Panc1 (cell line): Measurements from ENCODE around the gene ZNF592.

Source experiments
- CTCF ChIP-seq: fragments of 450-650 bp; IDR thresholded peaks from 2 replicates; pipeline ENCODE4 v1.5.1; 2017; ENCODE audit warnings: mild to moderate bottlenecking
- POLR2AphosphoS5 ChIP-seq: IDR thresholded peaks from 2 replicates; pipeline ENCODE4 v1.6.1; 2012; ENCODE audit warnings: mild to moderate bottlenecking, low read depth, low read length, moderate library complexity
- REST ChIP-seq, 2 experiments: IDR thresholded peaks; 2 replicates each; pipeline ENCODE4 v1.6.1; 2011 to 2012; ENCODE audit warnings: low read depth in 2 of 2, control low read depth in 1 of 2, low read length in 1 of 2, mild to moderate bottlenecking in 1 of 2, moderate library complexity in 1 of 2; ENCODE audit not compliant: insufficient read depth in 1 of 2
- SIN3A ChIP-seq: IDR thresholded peaks from 2 replicates; pipeline ENCODE4 v1.6.1; 2012; ENCODE audit warnings: low read depth, mild to moderate bottlenecking, low read length, moderate library complexity, borderline replicate concordance; ENCODE audit not compliant: insufficient read depth
- TCF7L2 ChIP-seq: IDR thresholded peaks from 2 replicates; pipeline ENCODE4 v1.6.1; 2011; ENCODE audit warnings: mild to moderate bottlenecking, low read depth, low read length, inconsistent platforms

- TF ChIP-seq REST (IDR thresholded peaks at IDR 0.05; ENCODE audit: insufficient read depth in 1 of 2, low read depth in 2 of 2, low read length in 1 of 2) (no peak), CTCF (no peak), POLR2AphosphoS5 (no peak), SIN3A (no peak), TCF7L2 (no peak)
Observed at GRCh38 chr15:84714821-84715220, 33.6 kb upstream of the ZNF592 start.
